ENCODE data around the gene UBASH3A. TPM values are rescaled to one million over a fixed set of nuclear protein-coding genes. Genes with fewer than 3 reads are reported as not detected.

The UBASH3A gene
- total RNA-seq, 2 donors from 2014 or later = 0.23 to 1.8 TPM

GRCh38 chr21:42443181-42443785 is 39.6 kb downstream of the UBASH3A start:
- Histone ChIP-seq H3K9me3 (no peaks in the 10 kb centered on the region), H3K4me1 (replicated peaks) (no peaks in the 10 kb centered on the region), H3K36me3 (no peaks in the 10 kb centered on the region), H3K27ac (no peak overlapping the region), H3K4me3 (no peak overlapping the region), H3K27me3 (replicated peaks; ENCODE audit: insufficient read depth) (no peaks in the 10 kb centered on the region)
- DNase-seq (ENCODE audit: low spot score) = no peak
- WGBS = 88% methylated on average over 15 of the region's 15 CpGs
- intact Hi-C loops (cut with DNase I) = no loop called here
- TF ChIP-seq CTCF (IDR thresholded peaks at IDR 0.05) (no peak), POLR2AphosphoS5 (IDR thresholded peaks at IDR 0.05) (no peak), POLR2A (IDR thresholded peaks at IDR 0.05) (no peak)

GRCh38 chr21:42443876-42444744 is 40.4 kb downstream of the UBASH3A start:
- H3K27me3 ChIP-seq (replicated peaks; ENCODE audit: insufficient read depth) = no peaks in the 10 kb centered on the region
- 83% methylated on average over 32 of the region's 34 CpGs for WGBS
- H3K27ac ChIP-seq = no peak overlapping the region
- H3K36me3 ChIP-seq = no peaks in the 10 kb centered on the region
- no peak overlapping the region for H3K4me3 ChIP-seq
- TF ChIP-seq POLR2AphosphoS5 (IDR thresholded peaks at IDR 0.05) (no peak), POLR2A (IDR thresholded peaks at IDR 0.05) (no peak), CTCF (IDR thresholded peaks at IDR 0.05) (no peak)
- DNase-seq (ENCODE audit: low spot score) = no peak
- no peaks in the 10 kb centered on the region for H3K9me3 ChIP-seq
- no peaks in the 10 kb centered on the region for H3K4me1 ChIP-seq (replicated peaks)
- intact Hi-C loops (cut with DNase I) = no loop called here

GRCh38 chr21:42444745-42445059 is 41.0 kb downstream of the UBASH3A start:
- 89% methylated on average over 10 of the region's 10 CpGs for WGBS
- Histone ChIP-seq H3K27me3 (replicated peaks; ENCODE audit: insufficient read depth) (no peaks in the 10 kb centered on the region), H3K36me3 (no peaks in the 10 kb centered on the region), H3K9me3 (no peaks in the 10 kb centered on the region), H3K4me3 (no peak overlapping the region), H3K27ac (no peak overlapping the region), H3K4me1 (replicated peaks) (no peaks in the 10 kb centered on the region)
- intact Hi-C loops (cut with DNase I) = loop anchor here (5.0 kb wide), 1 partner anchor 297 kb away; no protein-coding TSS in a partner anchor
- TF ChIP-seq POLR2A (IDR thresholded peaks at IDR 0.05) = no peak
- TF ChIP-seq POLR2AphosphoS5 (IDR thresholded peaks at IDR 0.05) = no peak
- TF ChIP-seq CTCF (IDR thresholded peaks at IDR 0.05) = no peak
- no peak for DNase-seq (ENCODE audit: low spot score)

GRCh38 chr21:42445311-42445710 is 41.6 kb downstream of the UBASH3A start:
- Histone ChIP-seq H3K4me3 (no peak overlapping the region), H3K27me3 (replicated peaks; ENCODE audit: insufficient read depth) (no peaks in the 10 kb centered on the region), H3K4me1 (replicated peaks) (no peaks in the 10 kb centered on the region), H3K9me3 (no peaks in the 10 kb centered on the region), H3K36me3 (no peaks in the 10 kb centered on the region), H3K27ac (no peak overlapping the region)
- intact Hi-C loops (cut with DNase I) = loop anchor here (5.0 kb wide), 1 partner anchor 298 kb away; no protein-coding TSS in a partner anchor
- no peak for DNase-seq (ENCODE audit: low spot score)
- 84% methylated on average over 7 of the region's 7 CpGs for WGBS
- TF ChIP-seq POLR2AphosphoS5 (IDR thresholded peaks at IDR 0.05) (no peak), POLR2A (IDR thresholded peaks at IDR 0.05) (no peak), CTCF (IDR thresholded peaks at IDR 0.05) (no peak)
